GM18951 (cell line): Measurements from ENCODE around the gene TMEM209.
"Not testable (repeated sequence)": the region's sequence is repeated elsewhere in the genome, so short reads cannot be mapped to it uniquely, and the experiment has no call there.

Source experiments
- POLR2A ChIP-seq: IDR thresholded peaks from 4 replicates; pipeline ENCODE4 v1.6.1; 2011; ENCODE audit warnings: mild to moderate bottlenecking; ENCODE audit not compliant: insufficient read length, insufficient read depth; ENCODE audit errors: extremely low read depth
- in situ Hi-C: fragments of 300-500 bp; cut with MboI; formaldehyde crosslinking; loops from one replicate; pipeline ENCODE4 v1.12.0; 2022; ENCODE audit warnings: low sequenced_read_pairs, mixed read lengths, inconsistent platforms; ENCODE audit not compliant: unreplicated experiment

The TMEM209 gene

GRCh38 chr7:130207642-130208041 is 2.4 kb upstream of the TMEM209 start, which contains the start of gene SSMEM1:
SSMEM1 (plus strand) TSS chr7:130207860; CDS start chr7:130207911, 51 bp downstream.
- TF ChIP-seq POLR2A = no peak
- in situ Hi-C loops = no loop called here

- in situ Hi-C loops = no loop called here
- no peak for TF ChIP-seq POLR2A
Observed at GRCh38 chr7:130207033-130207432, 1.8 kb upstream of the TMEM209 start.

GRCh38 chr7:130201796-130202195 is 3.4 kb downstream of the TMEM209 start:
- in situ Hi-C loops = no loop called here

GRCh38 chr7:130197094-130197493 is 8.1 kb downstream of the TMEM209 start:
- no peak for TF ChIP-seq POLR2A
- in situ Hi-C loops = no loop called here

More at GRCh38 chr7:130201796-130202195, 3.4 kb downstream of the TMEM209 start:
- TF ChIP-seq POLR2A = no peak

GRCh38 chr7:130196476-130196875 is 8.7 kb downstream of the TMEM209 start:
- TF ChIP-seq POLR2A = no peak
- in situ Hi-C loops = no loop called here

GRCh38 chr7:130195396-130195795 is 9.8 kb downstream of the TMEM209 start:
- TF ChIP-seq POLR2A = no peak
- in situ Hi-C loops = no loop called here

- no peak for TF ChIP-seq POLR2A
- in situ Hi-C loops = no loop called here
Observed at GRCh38 chr7:130191791-130192190, 13.4 kb downstream of the TMEM209 start.

GRCh38 chr7:130189343-130189742 is 15.9 kb downstream of the TMEM209 start:
- in situ Hi-C loops = no loop called here
- TF ChIP-seq POLR2A = no peak

- TF ChIP-seq POLR2A = no peak
- in situ Hi-C loops = no loop called here
Observed at GRCh38 chr7:130187360-130187759, 17.8 kb downstream of the TMEM209 start.

GRCh38 chr7:130184349-130184748 is 20.9 kb downstream of the TMEM209 start:
- in situ Hi-C loops = not testable (repeated sequence)

- in situ Hi-C loops = no loop called here
- no peak for TF ChIP-seq POLR2A
Observed at GRCh38 chr7:130182990-130183389, 22.2 kb downstream of the TMEM209 start.

GRCh38 chr7:130181263-130181605 is 24.0 kb downstream of the TMEM209 start:
- no peak for TF ChIP-seq POLR2A
- in situ Hi-C loops = no loop called here

- TF ChIP-seq POLR2A = no peak
- in situ Hi-C loops = no loop called here
Observed at GRCh38 chr7:130180571-130181262, 24.5 kb downstream of the TMEM209 start.

GRCh38 chr7:130179631-130180030 is 25.6 kb downstream of the TMEM209 start:
- in situ Hi-C loops = no loop called here

GRCh38 chr7:130178251-130178650 is 27.0 kb downstream of the TMEM209 start:
- TF ChIP-seq POLR2A = no peak
- in situ Hi-C loops = no loop called here

More at GRCh38 chr7:130179631-130180030, 25.6 kb downstream of the TMEM209 start:
- TF ChIP-seq POLR2A = no peak
